Head of caudate nucleus (tissue), 42 donors: ENCODE results near the gene GRID2.
"Not testable (repeated sequence)": the region's sequence is repeated elsewhere in the genome, so short reads cannot be mapped to it uniquely, and the experiment has no call there.

Experiments
- DNase-seq, 42 donors: peaks; one replicate each; pipeline versions ENCODE4 v3.0.0 to v3.0.0-alpha.2; 2020 to 2021; ENCODE audit warnings: mixed read lengths in 7 of 42
- intact Hi-C: fragments of 100-400 bp; cut with DNase I; formaldehyde crosslinking; loops from one replicate; pipeline ENCODE4 v1.15.0; 2022

Gene GRID2

GRCh38 chr4:93201471-93202096, 897.8 kb downstream of the GRID2 start:
- intact Hi-C loops, result no loop called here
- DNase-seq, result no peak

- intact Hi-C loops, result no loop called here
- no peak for DNase-seq
Observed at GRCh38 chr4:93203708-93204107, 899.9 kb downstream of the GRID2 start.

- intact Hi-C loops, result no loop called here
- no peak for DNase-seq
Observed at GRCh38 chr4:93212250-93212649, 908.5 kb downstream of the GRID2 start.

- peak in 7 of 42 donors; percentile 4 to 38 (median 10) for DNase-seq
- intact Hi-C loops, result no loop called here
Observed at GRCh38 chr4:93216646-93217045, 912.9 kb downstream of the GRID2 start.

GRCh38 chr4:93217431-93217830, 913.7 kb downstream of the GRID2 start:
- intact Hi-C loops, result no loop called here
- no peak for DNase-seq

- intact Hi-C loops, result no loop called here
- DNase-seq, result no peak
Observed at GRCh38 chr4:93221771-93222170, 918.0 kb downstream of the GRID2 start.

GRCh38 chr4:93228021-93228420, 924.3 kb downstream of the GRID2 start:
- DNase-seq, result no peak
- intact Hi-C loops, result no loop called here

- intact Hi-C loops, result no loop called here
- no peak for DNase-seq
Observed at GRCh38 chr4:93232883-93233282, 929.1 kb downstream of the GRID2 start.

- DNase-seq, result no peak
- intact Hi-C loops, result no loop called here
Observed at GRCh38 chr4:93237521-93237920, 933.8 kb downstream of the GRID2 start.

GRCh38 chr4:93243262-93243661, 939.5 kb downstream of the GRID2 start:
- intact Hi-C loops, result no loop called here
- no peak for DNase-seq

GRCh38 chr4:93261207-93261606, 957.4 kb downstream of the GRID2 start:
- intact Hi-C loops, result no loop called here
- no peak for DNase-seq

- intact Hi-C loops, result no loop called here
- no peak for DNase-seq
Observed at GRCh38 chr4:93263166-93263565, 959.4 kb downstream of the GRID2 start.

GRCh38 chr4:93267747-93268146, 964.0 kb downstream of the GRID2 start:
- no peak for DNase-seq
- intact Hi-C loops, result no loop called here

GRCh38 chr4:93285346-93285745, 981.6 kb downstream of the GRID2 start:
- intact Hi-C loops, result no loop called here
- no peak for DNase-seq

- DNase-seq, result no peak
- intact Hi-C loops, result no loop called here
Observed at GRCh38 chr4:93289241-93289640, 985.5 kb downstream of the GRID2 start.

GRCh38 chr4:93289831-93290230, 986.1 kb downstream of the GRID2 start:
- no peak for DNase-seq
- intact Hi-C loops, result no loop called here

- DNase-seq, result no peak
- intact Hi-C loops, result no loop called here
Observed at GRCh38 chr4:93299118-93299517, 995.4 kb downstream of the GRID2 start.

GRCh38 chr4:93300780-93301555, 997.2 kb downstream of the GRID2 start:
- intact Hi-C loops, DNase-seq: not testable (repeated sequence)

- intact Hi-C loops, result no loop called here
- DNase-seq, result no peak
Observed at GRCh38 chr4:93302310-93302709, 998.5 kb downstream of the GRID2 start.

GRCh38 chr4:93303440-93303839, 999.7 kb downstream of the GRID2 start:
- intact Hi-C loops, result no loop called here
- no peak for DNase-seq

- no peak for DNase-seq
- intact Hi-C loops, result no loop called here
Observed at GRCh38 chr4:93312299-93312698, 1008.5 kb downstream of the GRID2 start.
